Pancreas (tissue), 10 donors: ENCODE results near the gene EDN2. TPM values are rescaled to one million over a fixed set of nuclear protein-coding genes. Genes with fewer than 3 reads are reported as not detected.

Experiments
- ATAC-seq, 4 donors: fragments of 200-7000 bp; cut with Tn5 transposase; one replicate each; pipeline versions ENCODE4 v1.8.0 to v1.9.1; 2020; ENCODE audit warnings: mild to moderate bottlenecking in 4 of 4, moderate library complexity in 4 of 4
- DNase-seq, 6 donors: peaks; one replicate each; pipeline ENCODE4 v3.0.0-alpha.2; 2020
- FAIRE-seq: peaks from 2 replicates; lab custom pipeline; 2012; peaks lifted over from hg19 to GRCh38; lab: Jason Lieb, UNC
- H3K27ac ChIP-seq, 4 donors: fragments of 200-600 bp; sonication (generic); 1 replicate in 3 of 4; 2 replicates in 1 of 4; pipeline versions ENCODE4 v1.5.0 to v1.8.0; 2020
- H3K27me3 ChIP-seq, 4 donors: fragments of 200-600 bp; one replicate each; pipeline ENCODE4 v1.8.0; 2021
- H3K36me3 ChIP-seq, 3 donors: fragments of 200-600 bp; sonication (generic) in 1 of 3; one replicate each; pipeline versions ENCODE4 v1.5.0 to v1.8.0; 2020 to 2021
- H3K4me1 ChIP-seq, 3 donors: fragments of 200-600 bp; one replicate each; pipeline ENCODE4 v1.8.0; 2021
- H3K4me3 ChIP-seq, 4 donors: fragments of 200-600 bp; sonication (generic) in 2 of 4; one replicate each; pipeline versions ENCODE4 v1.5.0 to v1.8.0; 2020 to 2021
- H3K9me3 ChIP-seq, 4 donors: fragments of 200-600 bp; one replicate each; pipeline ENCODE4 v1.8.0; 2021
- CTCF ChIP-seq, 4 donors: fragments of 200-600 bp; sonication (generic) in 3 of 4; IDR thresholded peaks; one replicate each; pipeline versions ENCODE4 v1.5.0 to v1.8.0; 2021; ENCODE audit warnings: antibody characterized with exemption in 4 of 4
- WGBS, 2 donors: extraction: QIAGEN DNeasy Blood & Tissue Kit; methylation state at CpG; one replicate each; pipeline ENCODE4 v1.1.7; 2013; 5-methylcytosine and 5-hydroxymethylcytosine counted together
- intact Hi-C, 3 donors: fragments of 100-400 bp; cut with DNase I; formaldehyde crosslinking; loops; one replicate each; pipeline versions ENCODE4 v1.11.1 to v1.14.2; 2022
- polyA plus RNA-seq, 2 donors: library from polyadenylated mRNA; stranded (reverse); fragments of 200-250 nt; gene quantifications; one replicate each; pipeline ENCODE4 v1.2.3, GENCODE V29; 2013
- total RNA-seq, 6 donors: library from RNA; stranded (reverse); fragmentation: NEBNext Ultra II Directional in 4 of 6; extraction: Animal tissue kit (Norgen Biotek cat#: 25700) in 4 of 6; gene quantifications; one replicate each; pipeline versions ENCODE4 v1.2.1 to v1.2.4, GENCODE V29; 2021 to 2023
- donor health status: healthy with polysubstance abuse.
- donor health status: DM: no; HTN: no; CAD: no; lungs with moderate emphysema.
- donor health status: DM: no; HTN: no; CAD: no.
- donor health status: control.
- donor health status: control.
- donor health status: Bipolar disorder and iron deficiency.
- donor health status: DM: yes; HTN: yes; CAD: no.
- donor health status: DM: no; HTN: no; CAD: no.
- donor health status: DM: no; HTN: no; CAD: no.
- donor health status: DM: yes; HTN: yes; CAD: no.

EDN2 gene
- 1 to 10 TPM; 1.2 to 3.0 (median 1.6) TPM for total RNA-seq
- polyA plus RNA-seq = 1 to 10 TPM; 2.9 to 8.3 TPM

- FAIRE-seq (no peak), DNase-seq (peak; percentile 87 to 96 (median 90)), ATAC-seq (peak; percentile 81 to 89 (median 88))
- no peaks in the 10 kb centered on the region for H3K9me3 ChIP-seq
- H3K27ac ChIP-seq = peak within 1 kb of the TSS; percentile 65 to 82 (median 66)
- intact Hi-C loops = no loop called here
- WGBS, 2 donors = 15 to 19% methylated on average over 23 to 27 of the region's 27 CpGs
- H3K27me3 ChIP-seq = no peaks in the 10 kb centered on the region
- H3K4me3 ChIP-seq = peak within 1 kb of the TSS in 2 of 4 donors; percentile 17 to 23
- peaks cover 28 to 35% (median 34%) of the 10 kb centered on the region in 3 donors for H3K4me1 ChIP-seq
- peak; percentile 5 to 42 (median 22) for TF ChIP-seq CTCF (IDR thresholded peaks at IDR 0.05)
- no peaks in the 10 kb centered on the region for H3K36me3 ChIP-seq
Measured at GRCh38 chr1:41484402-41485241, at the start of gene EDN2. TSS of gene EDN2 (minus strand) at chr1:41484683. CDS start at chr1:41484601, 82 bp downstream.

GRCh38 chr1:41533731-41534080 lies 49.2 kb upstream of the EDN2 start:
- no peak for TF ChIP-seq CTCF (IDR thresholded peaks at IDR 0.05)
- H3K27ac ChIP-seq = no peak overlapping the region
- intact Hi-C loops = no loop called here
- H3K36me3 ChIP-seq = no peaks in the 10 kb centered on the region
- no peak for FAIRE-seq
- H3K4me3 ChIP-seq = no peak overlapping the region
- no peaks in the 10 kb centered on the region for H3K27me3 ChIP-seq
- ATAC-seq = no peak
- DNase-seq = peak in 1 of 6 donors; percentile 26
- peaks cover 9 to 15% (median 12%) of the 10 kb centered on the region in 3 donors for H3K4me1 ChIP-seq
- 87% methylated on average over 5 of the region's 5 CpGs for WGBS, 2 donors
- H3K9me3 ChIP-seq = no peaks in the 10 kb centered on the region

- Histone ChIP-seq H3K27ac (no peak overlapping the region), H3K27me3 (no peaks in the 10 kb centered on the region), H3K4me1 (peaks cover 8 to 15% (median 12%) of the 10 kb centered on the region in 3 donors), H3K4me3 (no peak overlapping the region), H3K36me3 (no peaks in the 10 kb centered on the region), H3K9me3 (no peaks in the 10 kb centered on the region)
- intact Hi-C loops = no loop called here
- TF ChIP-seq CTCF (IDR thresholded peaks at IDR 0.05) = no peak
- 85 to 88% methylated on average over 12 of the region's 12 CpGs for WGBS, 2 donors
- no peak for ATAC-seq
- DNase-seq = peak in 2 of 6 donors; percentile 29 to 34
- FAIRE-seq = no peak
Measured at GRCh38 chr1:41533016-41533730, 48.7 kb upstream of the EDN2 start.

- Histone ChIP-seq H3K27me3 (no peaks in the 10 kb centered on the region), H3K36me3 (no peaks in the 10 kb centered on the region), H3K4me3 (no peak overlapping the region), H3K4me1 (peaks cover under 1 to 8% (median 7%) of the 10 kb centered on the region in 3 donors), H3K27ac (no peak overlapping the region), H3K9me3 (no peaks in the 10 kb centered on the region)
- intact Hi-C loops = no loop called here
- peak in 2 of 6 donors; percentile 10 for DNase-seq
- no peak for ATAC-seq
- WGBS, 2 donors = 76 to 90% methylated on average over 8 of the region's 8 CpGs
- no peak for TF ChIP-seq CTCF (IDR thresholded peaks at IDR 0.05)
- no peak for FAIRE-seq
Measured at GRCh38 chr1:41532206-41532975, 47.9 kb upstream of the EDN2 start.
